ENCODE measurements around the gene SAP130. TPM values are rescaled to one million over a fixed set of nuclear protein-coding genes. Genes with fewer than 3 reads are reported as not detected.

Gene SAP130
- total and polyA plus RNA-seq, 4 donors = 5.2 to 22.5 (median 7.0) TPM

- Histone ChIP-seq H3K9me3 (ENCODE audit: control insufficient read depth in 4 of 4, insufficient read depth in 3 of 4, low read length in 3 of 4) (no peaks in the 10 kb centered on the region), H3K4me3 (peak overlapping the region; percentile 85), H3K36me3 (ENCODE audit: control insufficient read depth in 4 of 4, insufficient read depth in 4 of 4, low read length in 4 of 4) (peaks cover 0 to 20% (median 5%) of the 10 kb centered on the region in 4 donors), H3K9ac (ENCODE audit: insufficient read depth in 1 of 2, low read length in 2 of 2) (peak overlapping the region; percentile 52 to 89), H3K27me3 (ENCODE audit: control insufficient read depth in 3 of 3, insufficient read depth in 3 of 3, low read length in 2 of 3) (no peaks in the 10 kb centered on the region), H3K4me1 (ENCODE audit: control insufficient read depth in 5 of 5, insufficient read depth in 5 of 5, low read length in 5 of 5) (peaks cover 0 to 14% (median 2%) of the 10 kb centered on the region in 5 donors), H3K27ac (ENCODE audit: low read depth in 1 of 2, low read length in 1 of 2) (peak overlapping the region; percentile 56 to 81)
- 1% methylated on average over 56 to 57 of the region's 57 CpGs for WGBS, 2 donors
- DNase-seq (peak in 2 of 3 donors; percentile 11 to 40), ATAC-seq (ENCODE audit: insufficient read depth, low FRiP score) (no peak)
- no peak for TF ChIP-seq CTCF (IDR thresholded peaks at IDR 0.05; ENCODE audit: control extremely low read depth, extremely low read depth)
Measured at GRCh38 chr2:128026448-128027277, 1.2 kb downstream of the SAP130 start.

- Histone ChIP-seq H3K27me3 (ENCODE audit: control insufficient read depth in 3 of 3, insufficient read depth in 3 of 3, low read length in 2 of 3) (no peaks in the 10 kb centered on the region), H3K27ac (ENCODE audit: low read depth in 1 of 2, low read length in 1 of 2) (no peak overlapping the region), H3K36me3 (ENCODE audit: control insufficient read depth in 4 of 4, insufficient read depth in 4 of 4, low read length in 4 of 4) (peaks cover 0 to 23% (median 7%) of the 10 kb centered on the region in 4 donors), H3K9me3 (ENCODE audit: control insufficient read depth in 4 of 4, insufficient read depth in 3 of 4, low read length in 3 of 4) (no peaks in the 10 kb centered on the region), H3K9ac (ENCODE audit: insufficient read depth in 1 of 2, low read length in 2 of 2) (no peak overlapping the region), H3K4me3 (no peak overlapping the region), H3K4me1 (ENCODE audit: control insufficient read depth in 5 of 5, insufficient read depth in 5 of 5, low read length in 5 of 5) (peaks cover 0 to 14% (median 2%) of the 10 kb centered on the region in 5 donors)
- DNase-seq (no peak), ATAC-seq (ENCODE audit: insufficient read depth, low FRiP score) (no peak)
- no peak for TF ChIP-seq CTCF (IDR thresholded peaks at IDR 0.05; ENCODE audit: control extremely low read depth, extremely low read depth)
- WGBS, 2 donors = 73 to 88% methylated on average over 4 of the region's 4 CpGs
Measured at GRCh38 chr2:128024816-128025215, 3.0 kb downstream of the SAP130 start.

GRCh38 chr2:128017561-128017960 lies 10.3 kb downstream of the SAP130 start:
- no peaks in the 10 kb centered on the region for H3K27me3 ChIP-seq (ENCODE audit: control insufficient read depth in 3 of 3, insufficient read depth in 3 of 3, low read length in 2 of 3)
- no peaks in the 10 kb centered on the region for H3K9me3 ChIP-seq (ENCODE audit: control insufficient read depth in 4 of 4, insufficient read depth in 3 of 4, low read length in 3 of 4)
- DNase-seq (no peak), ATAC-seq (ENCODE audit: insufficient read depth, low FRiP score) (no peak)
- no peak overlapping the region for H3K27ac ChIP-seq (ENCODE audit: low read depth in 1 of 2, low read length in 1 of 2)
- H3K4me1 ChIP-seq (ENCODE audit: control insufficient read depth in 5 of 5, insufficient read depth in 5 of 5, low read length in 5 of 5) = no peaks in the 10 kb centered on the region
- WGBS, 2 donors = 95 to 96% methylated on average over 8 of the region's 8 CpGs
- no peak overlapping the region for H3K9ac ChIP-seq (ENCODE audit: insufficient read depth in 1 of 2, low read length in 2 of 2)
- TF ChIP-seq CTCF (IDR thresholded peaks at IDR 0.05; ENCODE audit: control extremely low read depth, extremely low read depth) = no peak
- no peak overlapping the region for H3K4me3 ChIP-seq
- peaks cover 30 to 36% (median 33%) of the 10 kb centered on the region in 4 donors for H3K36me3 ChIP-seq (ENCODE audit: control insufficient read depth in 4 of 4, insufficient read depth in 4 of 4, low read length in 4 of 4)

Data from lung (tissue), 12 donors.